RWPE2 (cell line): Measurements from ENCODE around the gene CENPN.

Experiments used
- ATAC-seq: fragments of 200-7000 bp; cut with Tn5 transposase; 3 replicates; pipeline ENCODE4 v1.9.1; 2021; ENCODE audit warnings: low read depth
- DNase-seq: peaks from one replicate; pipeline ENCODE4 v3.0.0-alpha.2; 2020; ENCODE audit warnings: low spot score
- H3K27ac ChIP-seq: fragments of 450-650 bp; 2 replicates; pipeline ENCODE4 v1.5.1; 2017; ENCODE audit warnings: mild to moderate bottlenecking; ENCODE audit not compliant: poor library complexity, severe bottlenecking
- H3K27me3 ChIP-seq: fragments of 250-450 bp; sonication (Bioruptor Pico); 2 replicates; pipeline ENCODE4 v1.5.1; 2021; ENCODE audit warnings: mild to moderate bottlenecking, moderate library complexity; ENCODE audit not compliant: insufficient read depth, poor library complexity, severe bottlenecking
- H3K36me3 ChIP-seq: fragments of 250-450 bp; sonication (Bioruptor Pico); 2 replicates; pipeline ENCODE4 v1.5.1; 2020; ENCODE audit warnings: low read depth, mild to moderate bottlenecking, moderate library complexity
- H3K4me1 ChIP-seq: fragments of 250-450 bp; sonication (Bioruptor Pico); 2 replicates; pipeline ENCODE4 v1.5.1; 2021; ENCODE audit warnings: mild to moderate bottlenecking, moderate library complexity; ENCODE audit not compliant: insufficient read depth, poor library complexity, severe bottlenecking
- H3K4me3 ChIP-seq: fragments of 250-450 bp; sonication (Bioruptor Pico); 2 replicates; pipeline ENCODE4 v1.5.1; 2021; ENCODE audit warnings: mild to moderate bottlenecking, moderate library complexity; ENCODE audit not compliant: severe bottlenecking
- H3K9me3 ChIP-seq: fragments of 250-450 bp; sonication (Bioruptor Pico); 2 replicates; pipeline ENCODE4 v1.5.1; 2021; ENCODE audit warnings: mild to moderate bottlenecking, moderate library complexity; ENCODE audit not compliant: severe bottlenecking
- TF ChIP-seq, protein P1 (sequence below): fragments of 450-650 bp; IDR thresholded peaks from one replicate; pipeline ENCODE4 v1.5.1; 2017; ENCODE audit warnings: mild to moderate bottlenecking, moderate library complexity; ENCODE audit not compliant: poor library complexity, severe bottlenecking

Gene CENPN

DNA sequence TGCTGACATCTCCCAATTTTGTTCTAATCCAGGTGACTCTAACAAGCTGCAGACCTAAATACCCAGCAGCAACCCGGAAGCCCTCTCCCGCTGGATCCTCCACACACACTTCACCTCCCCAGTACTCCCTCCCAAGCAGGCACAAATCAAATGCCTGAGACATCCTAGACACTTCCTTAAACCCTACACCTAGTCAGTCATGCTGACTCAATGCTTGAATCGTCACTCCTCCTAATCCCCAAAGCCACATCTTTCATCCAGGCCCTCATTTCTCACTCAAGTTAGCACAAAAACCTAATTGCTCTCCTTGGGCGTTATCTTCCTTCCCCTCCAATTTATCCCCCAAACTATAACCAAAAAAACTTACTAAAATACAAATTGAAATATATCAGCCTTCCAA lies 33.0 kb upstream of the CENPN start:
- TF ChIP-seq, protein P1, sequence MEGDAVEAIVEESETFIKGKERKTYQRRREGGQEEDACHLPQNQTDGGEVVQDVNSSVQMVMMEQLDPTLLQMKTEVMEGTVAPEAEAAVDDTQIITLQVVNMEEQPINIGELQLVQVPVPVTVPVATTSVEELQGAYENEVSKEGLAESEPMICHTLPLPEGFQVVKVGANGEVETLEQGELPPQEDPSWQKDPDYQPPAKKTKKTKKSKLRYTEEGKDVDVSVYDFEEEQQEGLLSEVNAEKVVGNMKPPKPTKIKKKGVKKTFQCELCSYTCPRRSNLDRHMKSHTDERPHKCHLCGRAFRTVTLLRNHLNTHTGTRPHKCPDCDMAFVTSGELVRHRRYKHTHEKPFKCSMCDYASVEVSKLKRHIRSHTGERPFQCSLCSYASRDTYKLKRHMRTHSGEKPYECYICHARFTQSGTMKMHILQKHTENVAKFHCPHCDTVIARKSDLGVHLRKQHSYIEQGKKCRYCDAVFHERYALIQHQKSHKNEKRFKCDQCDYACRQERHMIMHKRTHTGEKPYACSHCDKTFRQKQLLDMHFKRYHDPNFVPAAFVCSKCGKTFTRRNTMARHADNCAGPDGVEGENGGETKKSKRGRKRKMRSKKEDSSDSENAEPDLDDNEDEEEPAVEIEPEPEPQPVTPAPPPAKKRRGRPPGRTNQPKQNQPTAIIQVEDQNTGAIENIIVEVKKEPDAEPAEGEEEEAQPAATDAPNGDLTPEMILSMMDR, result no peak
- DNase-seq (no peak), ATAC-seq (peak; percentile 81)
- Histone ChIP-seq H3K36me3 (peaks cover 35% of the 10 kb centered on the region), H3K9me3 (no peaks in the 10 kb centered on the region), H3K27me3 (no peaks in the 10 kb centered on the region), H3K27ac (no peak overlapping the region), H3K4me1 (peaks cover 10% of the 10 kb centered on the region), H3K4me3 (no peak overlapping the region)

DNA sequence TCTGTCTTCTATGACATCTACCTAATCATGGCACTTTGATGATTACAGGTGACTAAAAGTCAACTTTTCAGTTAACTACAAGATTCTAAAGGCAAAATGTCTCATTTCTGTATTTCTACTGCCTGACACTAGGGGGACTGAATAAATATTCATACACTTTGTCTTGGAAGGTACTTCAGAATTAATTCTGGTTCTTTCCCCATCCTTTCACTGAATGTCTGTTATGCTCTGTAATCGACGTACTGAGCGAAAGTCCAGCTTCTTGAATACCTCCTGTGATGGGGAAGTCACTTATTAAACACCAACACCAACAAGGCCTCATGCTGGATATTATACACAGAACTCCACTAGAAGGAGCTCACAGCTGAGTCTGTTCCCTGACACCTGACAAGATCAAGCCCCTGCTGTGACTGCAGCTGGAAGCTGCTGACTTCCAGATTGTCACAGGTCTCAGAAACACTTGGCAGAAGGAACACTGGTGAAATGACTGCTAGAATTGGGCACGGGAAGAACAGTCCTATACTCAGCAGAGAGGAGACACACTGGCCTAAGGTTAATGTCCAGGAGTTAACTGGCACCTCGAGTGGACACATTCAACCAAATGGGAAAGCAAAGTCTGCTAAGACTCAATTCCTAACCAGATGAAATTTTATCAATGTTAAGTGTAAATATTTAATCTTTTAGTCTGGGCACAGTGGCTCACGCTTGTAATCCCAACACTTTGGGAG lies 32.2 kb upstream of the CENPN start:
- TF ChIP-seq, protein P1, result peak; percentile 51
- no peak overlapping the region for H3K27ac ChIP-seq
- H3K4me3 ChIP-seq, result no peak overlapping the region
- H3K27me3 ChIP-seq, result no peaks in the 10 kb centered on the region
- H3K9me3 ChIP-seq, result no peaks in the 10 kb centered on the region
- DNase-seq (no peak), ATAC-seq (0 out of 3 replicates have a peak, but pooled peaks have one; percentile 22)
- peaks cover 39% of the 10 kb centered on the region for H3K36me3 ChIP-seq
- peaks cover 10% of the 10 kb centered on the region for H3K4me1 ChIP-seq

DNA sequence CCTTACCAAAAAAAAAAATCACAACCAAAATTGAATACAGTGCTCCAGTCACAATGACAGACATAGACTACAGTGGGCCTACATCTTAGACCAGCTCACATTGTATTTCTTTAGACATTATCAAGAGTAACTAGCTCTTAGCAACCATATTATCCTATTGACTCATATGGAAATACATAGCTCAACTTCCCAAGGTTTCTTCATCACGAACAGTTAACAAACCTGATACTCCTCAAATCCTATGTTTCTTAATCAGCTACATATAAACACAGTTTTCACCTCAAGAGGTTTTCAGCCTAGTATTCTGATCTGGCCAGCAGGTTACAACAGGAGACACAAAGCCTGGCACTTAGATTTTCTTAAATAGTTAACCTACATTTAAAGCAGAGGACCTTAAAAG lies 30.1 kb upstream of the CENPN start:
- Histone ChIP-seq H3K4me3 (no peak overlapping the region), H3K27me3 (no peaks in the 10 kb centered on the region), H3K4me1 (peaks cover 10% of the 10 kb centered on the region), H3K9me3 (no peaks in the 10 kb centered on the region), H3K36me3 (peaks cover 53% of the 10 kb centered on the region), H3K27ac (no peak overlapping the region)
- ATAC-seq (peak; percentile 34; the same call in 1 of the 3 replicates), DNase-seq (no peak)
- TF ChIP-seq, protein P1, result no peak

DNA sequence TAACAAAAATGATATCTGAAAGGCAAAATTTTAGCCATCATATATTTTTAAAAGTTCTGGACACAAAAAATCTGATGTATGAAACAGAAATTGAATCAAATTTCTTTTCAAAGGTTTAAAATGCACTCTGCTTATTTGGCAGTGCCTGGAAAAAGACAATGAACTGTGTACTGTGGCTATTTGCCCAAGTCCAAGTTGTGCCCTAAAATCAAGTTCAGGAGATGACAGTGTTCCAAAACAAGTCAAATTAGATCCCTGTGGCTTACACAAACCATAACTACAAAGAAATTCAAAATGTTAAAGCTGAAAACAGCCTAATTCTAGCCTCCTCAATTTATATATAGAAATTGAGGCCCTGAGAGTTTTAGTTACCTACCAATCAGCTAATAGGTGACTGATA lies 25.9 kb upstream of the CENPN start:
- ATAC-seq, result no peak
- TF ChIP-seq, protein P1, result no peak

DNA sequence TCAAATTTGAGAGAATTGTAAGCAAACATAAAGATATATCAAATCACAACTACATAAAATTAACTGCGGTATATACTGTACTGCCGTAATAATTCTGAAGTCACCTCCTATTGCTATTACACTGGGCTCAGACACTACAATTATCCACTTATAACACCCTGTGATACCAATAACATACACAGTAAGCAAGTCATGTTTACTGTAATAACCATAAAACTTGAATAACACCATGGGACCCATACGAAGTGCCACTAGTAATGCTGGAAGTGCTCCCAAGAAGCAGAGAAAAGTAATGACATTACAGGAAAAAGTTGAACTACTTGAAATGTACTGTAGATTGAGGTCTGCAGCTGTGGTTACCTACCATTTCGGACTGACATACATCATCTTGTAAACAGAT lies 24.4 kb upstream of the CENPN start:
- H3K27me3 ChIP-seq, result no peaks in the 10 kb centered on the region

More for the DNA sequence above, 25.9 kb upstream of the CENPN start:
- Histone ChIP-seq H3K9me3 (no peaks in the 10 kb centered on the region), H3K27me3 (no peaks in the 10 kb centered on the region), H3K4me3 (no peak overlapping the region), H3K36me3 (peaks cover 33% of the 10 kb centered on the region), H3K27ac (no peak overlapping the region), H3K4me1 (peaks cover 3% of the 10 kb centered on the region)
- no peak for DNase-seq

More for the DNA sequence above, 24.4 kb upstream of the CENPN start:
- Histone ChIP-seq H3K36me3 (peaks cover 32% of the 10 kb centered on the region), H3K4me1 (peaks cover 3% of the 10 kb centered on the region), H3K4me3 (no peak overlapping the region), H3K27ac (no peak overlapping the region), H3K9me3 (no peaks in the 10 kb centered on the region)
- ATAC-seq (no peak), DNase-seq (no peak)
- TF ChIP-seq, protein P1, result no peak
